ENCODE data around the gene SBDS. TPM values are rescaled to one million over a fixed set of nuclear protein-coding genes. Genes with fewer than 3 reads are reported as not detected.
A peak's percentile ranks its signal among the peaks of the same experiment; 100 is the strongest.

The SBDS gene
- total RNA-seq, 6 experiments from 2014 or later = 50.5 to 63.1 (median 60.5) TPM

DNA sequence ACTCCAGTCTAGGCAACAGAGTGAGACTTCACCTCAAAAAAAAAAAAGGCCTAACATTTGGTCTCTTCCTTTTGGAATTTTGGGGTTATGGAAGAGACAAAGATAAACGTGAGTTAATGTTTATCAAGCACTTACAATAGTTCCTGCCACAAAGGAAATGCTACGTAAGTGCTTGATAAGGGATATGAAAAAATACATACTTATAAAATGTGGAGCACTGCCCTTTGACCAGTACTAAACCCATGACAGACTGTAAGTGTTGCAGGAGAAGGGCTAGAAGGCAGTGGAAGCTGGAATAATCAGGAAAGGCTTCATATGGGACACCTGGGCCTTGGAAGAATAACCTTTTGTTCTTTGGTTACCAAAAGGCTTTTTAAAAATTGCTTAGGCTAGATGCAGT, 48.8 kb downstream of the SBDS start:
- no peak overlapping the region for H3K4me3 ChIP-seq
- H3K27me3 ChIP-seq = no peaks in the 10 kb centered on the region
- ATAC-seq = peak; percentile 53 to 87 (median 78)
- 37% methylated on average over 2 of the region's 2 CpGs for WGBS (ENCODE audit: insufficient coverage, low coverage, low lambda C conversion rate, missing lambda C conversion rate)
- H3K9me3 ChIP-seq = no peaks in the 10 kb centered on the region
- H3K27ac ChIP-seq = no peak overlapping the region
- H3K4me1 ChIP-seq = no peaks in the 10 kb centered on the region
- peaks cover 0 to 93% (median 39%) of the 10 kb centered on the region in 4 donors for H3K36me3 ChIP-seq
- no peak for DNase-seq
- intact Hi-C loops (cut with DNase I) = no loop called here
- TF ChIP-seq, protein P1, sequence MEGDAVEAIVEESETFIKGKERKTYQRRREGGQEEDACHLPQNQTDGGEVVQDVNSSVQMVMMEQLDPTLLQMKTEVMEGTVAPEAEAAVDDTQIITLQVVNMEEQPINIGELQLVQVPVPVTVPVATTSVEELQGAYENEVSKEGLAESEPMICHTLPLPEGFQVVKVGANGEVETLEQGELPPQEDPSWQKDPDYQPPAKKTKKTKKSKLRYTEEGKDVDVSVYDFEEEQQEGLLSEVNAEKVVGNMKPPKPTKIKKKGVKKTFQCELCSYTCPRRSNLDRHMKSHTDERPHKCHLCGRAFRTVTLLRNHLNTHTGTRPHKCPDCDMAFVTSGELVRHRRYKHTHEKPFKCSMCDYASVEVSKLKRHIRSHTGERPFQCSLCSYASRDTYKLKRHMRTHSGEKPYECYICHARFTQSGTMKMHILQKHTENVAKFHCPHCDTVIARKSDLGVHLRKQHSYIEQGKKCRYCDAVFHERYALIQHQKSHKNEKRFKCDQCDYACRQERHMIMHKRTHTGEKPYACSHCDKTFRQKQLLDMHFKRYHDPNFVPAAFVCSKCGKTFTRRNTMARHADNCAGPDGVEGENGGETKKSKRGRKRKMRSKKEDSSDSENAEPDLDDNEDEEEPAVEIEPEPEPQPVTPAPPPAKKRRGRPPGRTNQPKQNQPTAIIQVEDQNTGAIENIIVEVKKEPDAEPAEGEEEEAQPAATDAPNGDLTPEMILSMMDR (IDR thresholded peaks at IDR 0.05) = no peak
- no peak for TF ChIP-seq POLR2A (IDR thresholded peaks at IDR 0.05)

DNA sequence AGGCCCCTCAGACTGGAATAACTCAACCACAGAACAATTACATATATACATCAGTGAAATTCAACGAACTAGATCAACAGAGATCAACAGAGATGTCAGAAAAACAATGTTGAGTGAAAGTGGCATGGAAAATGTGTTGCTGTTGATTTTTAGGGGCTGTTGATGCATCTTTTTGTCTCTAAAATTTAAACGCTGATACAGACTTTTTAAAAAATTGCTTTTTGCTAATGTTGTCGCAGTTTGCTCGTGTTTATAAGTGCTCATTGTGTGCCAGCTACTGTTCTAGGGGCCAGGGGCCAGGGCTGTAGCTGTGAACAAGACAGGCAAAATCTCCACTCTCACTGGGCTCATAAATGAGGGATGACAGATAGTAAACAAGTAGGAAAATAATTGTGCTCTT, 56.1 kb downstream of the SBDS start:
- DNase-seq = no peak
- 86% methylated on average over 4 of the region's 4 CpGs for WGBS (ENCODE audit: insufficient coverage, low coverage, low lambda C conversion rate, missing lambda C conversion rate)

GRCh38 chr7:66937940-66938339, 57.4 kb downstream of the SBDS start:
- no peaks in the 10 kb centered on the region for H3K27me3 ChIP-seq
- WGBS (ENCODE audit: insufficient coverage, low coverage, low lambda C conversion rate, missing lambda C conversion rate) = 80% methylated on average over 1 of the region's 4 CpGs
- intact Hi-C loops (cut with DNase I) = no loop called here
- DNase-seq (no peak), ATAC-seq (no peak)
- H3K4me3 ChIP-seq = no peak overlapping the region
- H3K36me3 ChIP-seq = peaks cover 0 to 20% (median 1%) of the 10 kb centered on the region in 4 donors
- no peak overlapping the region for H3K27ac ChIP-seq
- H3K9me3 ChIP-seq = no peaks in the 10 kb centered on the region
- no peak for TF ChIP-seq POLR2A (IDR thresholded peaks at IDR 0.05)
- TF ChIP-seq, protein P1 (IDR thresholded peaks at IDR 0.05) = no peak
- no peaks in the 10 kb centered on the region for H3K4me1 ChIP-seq

More for the DNA sequence above, 56.1 kb downstream of the SBDS start:
- Histone ChIP-seq H3K36me3 (peaks cover 0 to 33% (median 4%) of the 10 kb centered on the region in 4 donors), H3K9me3 (no peaks in the 10 kb centered on the region), H3K27me3 (no peaks in the 10 kb centered on the region), H3K4me3 (no peak overlapping the region), H3K27ac (no peak overlapping the region), H3K4me1 (no peaks in the 10 kb centered on the region)
- intact Hi-C loops (cut with DNase I) = no loop called here
- no peak for TF ChIP-seq POLR2A (IDR thresholded peaks at IDR 0.05)
- TF ChIP-seq, protein P1 (IDR thresholded peaks at IDR 0.05) = no peak
- no peak for ATAC-seq

Small RNA genes within 50 kb of the gene (small RNA-seq; reads per million reads assigned to genes)
- gene RN7SL43P = 0 reads per million in 2 experiments

Other genes starting within 250 kb of the SBDS start
- gene TMEM248, start 74.4 kb downstream of the SBDS start, total RNA-seq = 10 to 100 TPM; 53.3 to 76.5 (median 63.2) TPM
- 10 to 100 TPM in 4 of 6 experiments, 1 to 10 TPM in 2; 9.6 to 15.2 (median 10.2) TPM for gene TYW1, start 1.2 kb upstream of the SBDS start, total RNA-seq

Data from right lobe of liver (tissue), 6 donors.